Urothelium cell line (cell line): Measurements from ENCODE around the gene FLNA.
A peak's percentile ranks its signal among the peaks of the same experiment; 100 is the strongest.
"Not testable (repeated sequence)": the region's sequence is repeated elsewhere in the genome, so short reads cannot be mapped to it uniquely, and the experiment has no call there.

Experiments
- DNase-seq: peaks from one replicate; pipeline ENCODE4 v3.0.0; 2011; ENCODE audit warnings: low spot score, mixed read lengths
- FAIRE-seq: peaks from 2 replicates; lab custom pipeline; 2011; peaks lifted over from hg19 to GRCh38; lab: Jason Lieb, UNC

FLNA gene

GRCh38 chrX:154359362-154360154 lies 14.9 kb downstream of the FLNA start:
- FAIRE-seq (no peak), DNase-seq (no peak)

- DNase-seq (no peak), FAIRE-seq (no peak)
Observed at GRCh38 chrX:154358829-154359228, 15.6 kb downstream of the FLNA start.

GRCh38 chrX:154358011-154358410 lies 16.4 kb downstream of the FLNA start:
- DNase-seq (no peak), FAIRE-seq (no peak)

- no peak for FAIRE-seq
- no peak for DNase-seq
Observed at GRCh38 chrX:154357205-154357604, 17.2 kb downstream of the FLNA start.

GRCh38 chrX:154356596-154356995 lies 17.8 kb downstream of the FLNA start:
- no peak for FAIRE-seq

GRCh38 chrX:154355776-154356140 lies 18.7 kb downstream of the FLNA start:
- FAIRE-seq = no peak

More at GRCh38 chrX:154356596-154356995, 17.8 kb downstream of the FLNA start:
- no peak for DNase-seq

GRCh38 chrX:154355094-154355775 lies 19.2 kb downstream of the FLNA start:
- FAIRE-seq (no peak), DNase-seq (no peak)

More at GRCh38 chrX:154355776-154356140, 18.7 kb downstream of the FLNA start:
- DNase-seq = no peak

GRCh38 chrX:154354516-154354915 lies 19.9 kb downstream of the FLNA start:
- no peak for DNase-seq
- FAIRE-seq = no peak

- no peak for DNase-seq
- no peak for FAIRE-seq
Observed at GRCh38 chrX:154354013-154354412, 20.4 kb downstream of the FLNA start.

GRCh38 chrX:154353172-154353843 lies 21.1 kb downstream of the FLNA start:
- FAIRE-seq (no peak), DNase-seq (no peak)

GRCh38 chrX:154352466-154352865 lies 22.0 kb downstream of the FLNA start:
- FAIRE-seq (no peak), DNase-seq (no peak)

GRCh38 chrX:154352012-154352401 lies 22.4 kb downstream of the FLNA start:
- FAIRE-seq (no peak), DNase-seq (no peak)

GRCh38 chrX:154351183-154352011 lies 23.0 kb downstream of the FLNA start:
- DNase-seq (no peak), FAIRE-seq (no peak)

- DNase-seq (no peak), FAIRE-seq (no peak)
Observed at GRCh38 chrX:154350429-154351182, 23.8 kb downstream of the FLNA start.

- FAIRE-seq (no peak), DNase-seq (no peak)
Observed at GRCh38 chrX:154349979-154350378, 24.5 kb downstream of the FLNA start.

- DNase-seq (no peak), FAIRE-seq (no peak)
Observed at GRCh38 chrX:154349359-154349935, 25.0 kb downstream of the FLNA start.

- FAIRE-seq = no peak
- DNase-seq = no peak
Observed at GRCh38 chrX:154348646-154349358, 25.6 kb downstream of the FLNA start.

- DNase-seq = no peak
Observed at GRCh38 chrX:154348114-154348531, 26.3 kb downstream of the FLNA start.

GRCh38 chrX:154343620-154344019 lies 30.8 kb downstream of the FLNA start:
- peak; percentile 84 for FAIRE-seq
- DNase-seq = not testable (repeated sequence)

More at GRCh38 chrX:154348114-154348531, 26.3 kb downstream of the FLNA start:
- FAIRE-seq = no peak
